Activated T-helper 17 cell treated with anti-CD3 and anti-CD28 coated beads, Interleukin-2, amount 50 U/mL, for 72 hours (primary cell): Measurements from ENCODE around the gene CEP170. TPM values are rescaled to one million over a fixed set of nuclear protein-coding genes. Genes with fewer than 3 reads are reported as not detected.
"Not testable (repeated sequence)": the region's sequence is repeated elsewhere in the genome, so short reads cannot be mapped to it uniquely, and the experiment has no call there.

Source experiments
- ATAC-seq: fragments of 150-1000 bp; cut with Tn5 transposase; replicated peaks from 2 replicates; pipeline ENCODE4 v1.10.0; 2021; ENCODE audit warnings: mild to moderate bottlenecking, moderate library complexity
- H3K27ac Mint-ChIP-seq: one replicate; pipeline ENCODE4 v1.8.0; 2022; ENCODE audit warnings: mixed read lengths
- H3K27me3 Mint-ChIP-seq: one replicate; pipeline ENCODE4 v1.8.0; 2022; ENCODE audit warnings: mixed read lengths
- H3K36me3 Mint-ChIP-seq: one replicate; pipeline ENCODE4 v1.8.0; 2022; ENCODE audit warnings: low read depth, mild to moderate bottlenecking, mixed read lengths
- H3K4me1 Mint-ChIP-seq: one replicate; pipeline ENCODE4 v1.8.0; 2022; ENCODE audit warnings: mixed read lengths
- H3K4me3 Mint-ChIP-seq: one replicate; pipeline ENCODE4 v1.8.0; 2022; ENCODE audit warnings: mild to moderate bottlenecking, mixed read lengths
- H3K9me3 Mint-ChIP-seq: one replicate; pipeline ENCODE4 v1.8.0; 2022; ENCODE audit warnings: mixed read lengths
- total RNA-seq, 2 donors: library from RNA; stranded (reverse); gene quantifications; one replicate each; pipeline ENCODE4 v1.2.3, GENCODE V29; 2022

CEP170 gene
- total RNA-seq, 2 donors from 2014 or later, result 30.4 to 43.3 TPM

- not testable (repeated sequence) for ATAC-seq, H3K9me3 Mint-ChIP-seq, H3K27ac Mint-ChIP-seq, H3K4me1 Mint-ChIP-seq, H3K27me3 Mint-ChIP-seq, H3K4me3 Mint-ChIP-seq
- peaks cover 35% of the 10 kb centered on the region for H3K36me3 Mint-ChIP-seq
These were observed 61.8 kb downstream of the CEP170 start for GRCh38 chr1:243193330-243193729.

DNA sequence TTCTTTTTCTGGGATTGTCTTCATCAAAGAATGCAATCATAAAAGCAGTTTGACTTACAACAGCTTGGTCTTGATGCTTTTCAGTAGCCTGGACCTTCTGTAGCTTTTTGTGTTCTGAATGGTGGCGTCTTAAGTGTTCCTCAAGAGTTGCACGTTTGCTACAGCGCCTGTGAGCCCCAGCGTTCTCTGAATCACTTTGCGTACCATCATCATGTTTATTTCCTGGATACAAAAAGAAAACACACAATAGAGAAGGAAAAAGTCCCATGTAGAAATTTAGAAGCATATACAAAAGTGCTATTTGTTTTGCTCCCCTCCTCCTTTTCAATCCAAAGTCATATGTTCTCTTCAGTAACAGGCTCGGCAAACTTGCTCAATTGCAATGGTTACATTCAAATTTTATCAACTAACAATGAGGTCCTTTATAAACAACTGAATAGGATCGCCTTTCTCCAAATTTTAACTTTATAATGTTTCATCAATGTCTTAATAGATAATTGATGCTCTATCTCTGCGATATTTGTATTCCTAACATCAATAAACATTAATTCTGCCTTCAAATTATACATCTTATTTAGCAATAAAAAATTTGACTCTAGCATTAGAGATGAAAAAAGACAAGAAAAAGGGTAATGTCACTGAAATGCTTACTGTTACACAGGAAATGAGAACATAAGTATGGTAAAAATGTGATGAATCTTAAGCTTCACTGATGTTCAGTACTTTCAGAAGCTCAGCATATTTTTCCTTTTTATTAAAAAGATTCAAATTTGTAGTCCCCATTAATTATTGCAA lies 68.7 kb downstream of the CEP170 start:
- not testable (repeated sequence) for H3K4me1 Mint-ChIP-seq, H3K9me3 Mint-ChIP-seq, H3K4me3 Mint-ChIP-seq, H3K27ac Mint-ChIP-seq, H3K27me3 Mint-ChIP-seq, ATAC-seq
- peaks cover 42% of the 10 kb centered on the region for H3K36me3 Mint-ChIP-seq

DNA sequence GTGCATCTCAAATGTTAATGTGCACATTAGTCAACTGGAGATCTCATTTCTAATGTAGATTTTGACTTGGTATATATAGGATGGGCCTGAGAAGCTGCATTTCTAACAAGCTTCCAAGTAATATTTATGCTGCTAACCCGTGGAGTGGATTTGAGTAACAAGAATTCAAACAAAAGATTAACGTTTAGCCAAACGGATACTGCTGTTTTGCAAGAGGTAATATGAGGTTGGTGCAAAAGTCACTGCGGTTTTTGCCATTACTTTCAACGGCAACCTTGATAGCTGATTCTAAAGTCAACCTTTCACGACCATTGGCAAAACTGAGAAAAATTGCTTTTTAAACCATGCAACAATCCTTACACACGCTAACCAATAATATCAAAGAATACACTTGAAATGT lies 70.3 kb downstream of the CEP170 start:
- H3K36me3 Mint-ChIP-seq, result peaks cover 35% of the 10 kb centered on the region
- H3K4me3 Mint-ChIP-seq, H3K9me3 Mint-ChIP-seq, H3K4me1 Mint-ChIP-seq, ATAC-seq, H3K27ac Mint-ChIP-seq, H3K27me3 Mint-ChIP-seq: not testable (repeated sequence)

DNA sequence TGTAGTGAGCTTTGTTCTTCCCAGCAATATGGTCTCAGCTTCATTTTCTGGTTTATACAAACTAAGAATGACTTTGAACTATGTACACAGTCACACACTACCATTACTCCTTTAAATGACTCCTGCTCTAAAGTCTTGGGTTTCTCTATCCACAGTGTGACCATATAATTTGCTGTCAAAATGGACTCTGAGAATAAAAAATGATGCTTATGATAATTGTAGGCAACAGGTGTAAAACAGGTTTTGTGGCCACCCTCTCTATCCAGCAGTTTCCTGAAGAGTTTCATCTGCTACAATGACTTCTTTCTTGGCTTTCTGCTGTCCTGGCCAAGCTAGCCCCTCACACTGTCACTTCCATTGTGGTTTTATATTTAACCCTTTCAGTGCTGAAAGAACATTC lies 71.4 kb downstream of the CEP170 start:
- peaks cover 35% of the 10 kb centered on the region for H3K36me3 Mint-ChIP-seq
- H3K27ac Mint-ChIP-seq, H3K9me3 Mint-ChIP-seq, H3K27me3 Mint-ChIP-seq, H3K4me3 Mint-ChIP-seq, ATAC-seq, H3K4me1 Mint-ChIP-seq: not testable (repeated sequence)

DNA sequence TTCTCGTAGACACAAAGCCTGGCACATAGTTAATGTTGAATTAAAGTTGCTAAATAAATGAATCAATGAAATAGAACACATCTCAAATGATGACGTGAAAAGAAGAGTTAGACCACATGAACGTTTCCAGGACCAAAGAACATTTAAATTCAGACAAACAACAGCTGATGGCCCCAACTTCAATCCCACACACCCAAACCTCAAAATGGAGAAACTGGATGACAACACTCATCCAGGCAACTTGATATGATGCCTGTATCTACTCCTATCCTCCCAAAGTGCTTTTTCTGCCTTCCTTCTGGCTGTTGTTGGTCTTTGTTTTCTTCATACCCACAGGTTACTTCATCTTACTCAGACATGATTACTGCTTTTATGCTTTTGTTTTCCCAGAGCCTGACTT lies 71.9 kb downstream of the CEP170 start:
- H3K27me3 Mint-ChIP-seq, H3K9me3 Mint-ChIP-seq, H3K27ac Mint-ChIP-seq, H3K4me1 Mint-ChIP-seq, ATAC-seq, H3K4me3 Mint-ChIP-seq: not testable (repeated sequence)
- H3K36me3 Mint-ChIP-seq, result peaks cover 35% of the 10 kb centered on the region

DNA sequence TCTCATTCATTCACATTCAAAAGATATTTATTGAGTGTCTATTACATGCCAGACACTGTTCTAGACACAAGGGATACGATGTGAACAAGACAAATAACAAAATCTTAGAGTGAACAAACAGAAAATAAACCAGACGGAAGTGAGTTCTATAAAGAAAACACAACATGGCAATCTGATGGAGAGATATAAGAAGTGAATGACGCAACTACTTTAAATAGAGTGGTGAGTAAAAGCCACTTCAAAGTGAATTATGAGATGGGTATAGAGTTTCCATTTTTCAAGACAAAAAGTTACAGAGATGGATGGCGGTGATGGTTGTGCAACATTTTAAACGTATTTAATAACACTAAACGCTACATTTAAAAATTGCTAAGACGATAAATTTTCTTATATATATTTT lies 75.4 kb downstream of the CEP170 start:
- no peak overlapping the region for H3K27ac Mint-ChIP-seq
- no peaks in the 10 kb centered on the region for H3K27me3 Mint-ChIP-seq
- H3K9me3 Mint-ChIP-seq, result no peaks in the 10 kb centered on the region
- H3K4me3 Mint-ChIP-seq, result no peak overlapping the region
- no peaks in the 10 kb centered on the region for H3K4me1 Mint-ChIP-seq
- H3K36me3 Mint-ChIP-seq, result peaks cover 7% of the 10 kb centered on the region
- peak; percentile 54 for ATAC-seq

GRCh38 chr1:243177792-243178191 lies 77.3 kb downstream of the CEP170 start:
- H3K27ac Mint-ChIP-seq, ATAC-seq, H3K9me3 Mint-ChIP-seq, H3K4me3 Mint-ChIP-seq, H3K4me1 Mint-ChIP-seq, H3K27me3 Mint-ChIP-seq, H3K36me3 Mint-ChIP-seq: not testable (repeated sequence)

GRCh38 chr1:243173758-243174369 lies 81.2 kb downstream of the CEP170 start:
- H3K4me1 Mint-ChIP-seq, H3K4me3 Mint-ChIP-seq, ATAC-seq, H3K9me3 Mint-ChIP-seq, H3K27me3 Mint-ChIP-seq, H3K27ac Mint-ChIP-seq: not testable (repeated sequence)
- peaks cover 14% of the 10 kb centered on the region for H3K36me3 Mint-ChIP-seq

GRCh38 chr1:243164911-243165310 lies 90.2 kb downstream of the CEP170 start:
- H3K27me3 Mint-ChIP-seq, H3K27ac Mint-ChIP-seq: not testable (repeated sequence)

DNA sequence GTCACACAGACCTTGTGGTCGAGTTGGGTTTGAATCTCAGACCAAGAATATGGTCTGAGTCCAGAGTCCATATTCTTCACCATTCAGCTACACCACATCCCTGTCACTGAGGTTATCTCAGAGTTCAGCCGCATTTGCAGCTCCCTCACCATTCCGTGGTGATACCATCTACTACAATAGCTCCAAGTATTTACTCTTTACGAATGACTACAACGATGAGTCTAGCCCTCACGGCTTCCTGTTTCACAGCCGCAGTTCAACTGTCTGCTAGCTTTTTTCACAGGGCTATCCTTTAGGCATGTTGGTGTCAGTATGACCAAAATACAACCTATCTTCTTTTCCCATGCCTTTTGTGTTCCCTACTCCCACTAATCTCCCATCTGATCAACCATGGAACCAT lies 104.2 kb downstream of the CEP170 start:
- not testable (repeated sequence) for H3K27ac Mint-ChIP-seq, H3K27me3 Mint-ChIP-seq, H3K4me1 Mint-ChIP-seq, ATAC-seq, H3K9me3 Mint-ChIP-seq, H3K4me3 Mint-ChIP-seq
- H3K36me3 Mint-ChIP-seq, result peaks cover 40% of the 10 kb centered on the region

More at GRCh38 chr1:243164911-243165310, 90.2 kb downstream of the CEP170 start:
- peaks cover 29% of the 10 kb centered on the region for H3K36me3 Mint-ChIP-seq
- not testable (repeated sequence) for H3K4me1 Mint-ChIP-seq, H3K4me3 Mint-ChIP-seq, ATAC-seq, H3K9me3 Mint-ChIP-seq

DNA sequence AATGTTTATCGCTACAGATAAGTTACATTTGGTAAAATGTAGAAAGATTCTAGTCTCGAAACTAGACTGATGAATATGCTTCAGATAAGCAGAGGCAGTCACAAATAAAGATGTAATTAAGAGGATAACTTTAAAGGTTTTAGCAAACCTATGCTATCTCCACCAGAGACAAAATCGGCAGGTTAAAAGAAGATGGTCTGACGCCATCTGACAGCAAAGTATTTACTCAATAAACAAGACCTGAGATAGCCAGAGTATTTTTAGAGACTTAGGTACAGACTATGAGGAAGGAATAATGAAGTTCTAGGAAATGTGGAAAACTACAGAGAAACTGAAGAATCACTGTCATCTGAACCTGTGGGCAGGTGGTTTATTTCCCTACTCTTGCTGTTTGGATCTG lies 106.0 kb downstream of the CEP170 start:
- not testable (repeated sequence) for H3K4me3 Mint-ChIP-seq, H3K27ac Mint-ChIP-seq, ATAC-seq, H3K4me1 Mint-ChIP-seq, H3K27me3 Mint-ChIP-seq, H3K9me3 Mint-ChIP-seq
- peaks cover 24% of the 10 kb centered on the region for H3K36me3 Mint-ChIP-seq

DNA sequence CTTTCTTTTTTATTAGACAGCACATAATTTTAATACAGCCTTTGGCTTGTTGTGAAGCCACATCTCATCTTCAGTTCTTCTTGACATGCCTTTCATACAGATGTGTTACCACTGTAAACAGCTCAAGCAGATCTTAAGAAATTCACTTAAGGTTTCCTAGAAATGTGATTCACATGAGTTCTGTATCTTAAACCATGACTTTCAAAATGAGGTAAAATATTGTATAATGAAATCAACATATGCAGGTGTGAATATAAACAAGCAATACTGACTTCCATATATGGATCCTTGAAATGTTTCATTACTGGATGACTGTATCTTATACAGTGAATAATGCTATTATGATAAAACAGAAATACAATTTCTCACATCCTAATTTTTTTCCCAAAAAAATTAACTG lies 107.7 kb downstream of the CEP170 start:
- H3K36me3 Mint-ChIP-seq, result peaks cover 17% of the 10 kb centered on the region
- not testable (repeated sequence) for H3K27me3 Mint-ChIP-seq, H3K9me3 Mint-ChIP-seq, H3K4me3 Mint-ChIP-seq, H3K4me1 Mint-ChIP-seq
- H3K27ac Mint-ChIP-seq, result peak overlapping the region; percentile 51
- peak; percentile 89 for ATAC-seq

GRCh38 chr1:243140498-243140897 lies 114.6 kb downstream of the CEP170 start:
- not testable (repeated sequence) for ATAC-seq, H3K27ac Mint-ChIP-seq, H3K4me3 Mint-ChIP-seq, H3K4me1 Mint-ChIP-seq, H3K9me3 Mint-ChIP-seq, H3K27me3 Mint-ChIP-seq
- peaks cover 40% of the 10 kb centered on the region for H3K36me3 Mint-ChIP-seq

GRCh38 chr1:243122876-243123409 lies 132.1 kb downstream of the CEP170 start:
- H3K4me1 Mint-ChIP-seq, H3K9me3 Mint-ChIP-seq, H3K27me3 Mint-ChIP-seq, H3K27ac Mint-ChIP-seq, H3K4me3 Mint-ChIP-seq, ATAC-seq: not testable (repeated sequence)
- H3K36me3 Mint-ChIP-seq, result peaks cover 14% of the 10 kb centered on the region

DNA sequence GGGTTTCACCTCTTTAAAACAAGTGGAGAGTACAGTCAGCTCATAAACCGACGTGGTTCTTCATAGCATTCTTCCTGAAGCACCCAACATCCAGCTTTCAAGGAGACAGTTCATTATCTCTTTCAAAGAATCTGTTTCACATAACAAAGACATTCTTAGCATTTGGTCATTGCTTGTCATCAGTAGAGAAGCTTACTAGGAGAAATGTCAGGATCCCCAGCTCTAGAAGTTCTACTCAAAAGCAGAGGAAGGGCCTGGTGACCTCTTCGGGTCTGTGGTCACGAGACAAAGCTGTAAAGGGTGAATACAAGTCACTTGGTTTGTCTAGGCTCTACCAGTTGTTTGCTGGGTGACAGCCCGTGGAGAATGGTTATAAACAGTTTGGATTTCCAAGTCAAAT lies 133.1 kb downstream of the CEP170 start:
- not testable (repeated sequence) for H3K4me3 Mint-ChIP-seq, H3K36me3 Mint-ChIP-seq, ATAC-seq, H3K27ac Mint-ChIP-seq, H3K27me3 Mint-ChIP-seq, H3K4me1 Mint-ChIP-seq, H3K9me3 Mint-ChIP-seq
